OCI-LY7 (cell line): ENCODE results near the gene PGGHG. TPM values are rescaled to one million over a fixed set of nuclear protein-coding genes. Genes with fewer than 3 reads are reported as not detected.

Source experiments
- BruUV-seq: library from RNA; stranded (reverse); fragments of 400-500 nt; replicated peaks from 2 replicates; lab custom pipeline; 2021; lab: Mats Ljungman, UMichigan
- CTCF ChIA-PET: fragments of 300-600 bp; sonication (Branson Sonifier 250); formaldehyde crosslinking; loops from one replicate; lab custom pipeline; 2022; ENCODE audit warnings: antibody characterized with exemption; ENCODE audit not compliant: unreplicated experiment; lab: Charles Lee
- POLR2A ChIA-PET: fragments of 300-600 bp; sonication (Branson Sonifier 250); formaldehyde crosslinking; loops from one replicate; lab custom pipeline; 2022; ENCODE audit warnings: antibody characterized with exemption; lab: Charles Lee
- DNase-seq: peaks from one replicate; pipeline ENCODE4 v3.0.0-alpha.2; 2015; ENCODE audit warnings: low spot score
- H2AFZ ChIP-seq: fragments of 200-600 bp; sonication (generic), shearing (Covaris generic); 2 replicates; pipeline ENCODE4 v1.6.1; 2014; ENCODE audit warnings: mild to moderate bottlenecking, antibody characterized with exemption, low read length, moderate library complexity
- H3K27ac ChIP-seq: fragments of 200-600 bp; sonication (generic); 2 replicates; pipeline ENCODE4 v1.5.1; 2014; ENCODE audit warnings: mixed run types, low read depth, mild to moderate bottlenecking, moderate library complexity, low read length, inconsistent platforms; ENCODE audit not compliant: poor library complexity, severe bottlenecking
- H3K36me3 ChIP-seq: fragments of 200-600 bp; sonication (generic); 2 replicates; pipeline ENCODE4 v1.6.1; 2014; ENCODE audit warnings: mild to moderate bottlenecking, antibody characterized with exemption, low read length, moderate library complexity, mixed read lengths; ENCODE audit not compliant: insufficient read depth
- H3K4me1 ChIP-seq: fragments of 200-600 bp; sonication (generic); 2 replicates; pipeline ENCODE4 v1.5.1; 2014; ENCODE audit warnings: mild to moderate bottlenecking, low read length; ENCODE audit not compliant: insufficient read depth, poor library complexity, severe bottlenecking
- H3K4me2 ChIP-seq: fragments of 200-600 bp; sonication (generic); 2 replicates; pipeline ENCODE4 v1.6.1; 2014; ENCODE audit warnings: mild to moderate bottlenecking, low read length
- H3K4me3 ChIP-seq: fragments of 200-600 bp; sonication (generic); 2 replicates; pipeline ENCODE4 v1.5.1; 2014; ENCODE audit warnings: mild to moderate bottlenecking, low read depth, low read length; ENCODE audit not compliant: poor library complexity, severe bottlenecking
- H3K79me2 ChIP-seq: fragments of 200-600 bp; sonication (generic); 2 replicates; pipeline ENCODE4 v1.6.1; 2016; ENCODE audit warnings: low read depth, mild to moderate bottlenecking, low read length, moderate library complexity, mixed read lengths; ENCODE audit not compliant: insufficient read depth
- H3K9me2 ChIP-seq: fragments of 200-600 bp; sonication (generic); 2 replicates; pipeline ENCODE4 v1.6.1; 2016; ENCODE audit warnings: mild to moderate bottlenecking, low read length, mixed read lengths; ENCODE audit not compliant: insufficient read depth
- H3K9me3 ChIP-seq: fragments of 200-600 bp; sonication (generic); 2 replicates; pipeline ENCODE4 v1.6.1; 2014; ENCODE audit warnings: mild to moderate bottlenecking, mixed run types, low read length, mixed read lengths
- H4K20me1 ChIP-seq: fragments of 200-600 bp; sonication (generic); 2 replicates; pipeline ENCODE4 v1.6.1; 2014; ENCODE audit warnings: mild to moderate bottlenecking, antibody characterized with exemption, low read length, moderate library complexity, mixed read lengths; ENCODE audit not compliant: insufficient read depth
- EZH2phosphoT487 ChIP-seq: fragments of 200-600 bp; sonication (generic); IDR thresholded peaks from 2 replicates; pipeline ENCODE4 v1.6.1; 2018; ENCODE audit warnings: low read depth, borderline replicate concordance, mild to moderate bottlenecking, mixed run types, antibody characterized with exemption, low read length, moderate library complexity, mixed read lengths
- intact Hi-C: fragments of 100-400 bp; cut with micrococcal nuclease; formaldehyde crosslinking; loops from one replicate; pipeline ENCODE4 v1.10.0; 2022; ENCODE audit not compliant: unreplicated experiment
- total RNA-seq, 2 experiments: library from RNA; depleted of rRNA in 1 of 2; stranded (reverse); fragments of >200 nt in 1 of 2; shearing (Covaris generic) in 1 of 2; gene quantifications; 2 replicates each; pipeline ENCODE4 v1.2.3, GENCODE V29; 2014 to 2022
- TF ChIP-seq, protein P1 (sequence below): fragments of 200-600 bp; sonication (generic); conservative IDR thresholded peaks from 2 replicates; pipeline ENCODE4 v1.5.1; 2014; ENCODE audit warnings: mild to moderate bottlenecking, antibody characterized with exemption, low read length, moderate library complexity, mixed read lengths

Gene PGGHG
- total RNA-seq, 2 experiments from 2014 or later = 0.93 to 6.3 TPM

DNA sequence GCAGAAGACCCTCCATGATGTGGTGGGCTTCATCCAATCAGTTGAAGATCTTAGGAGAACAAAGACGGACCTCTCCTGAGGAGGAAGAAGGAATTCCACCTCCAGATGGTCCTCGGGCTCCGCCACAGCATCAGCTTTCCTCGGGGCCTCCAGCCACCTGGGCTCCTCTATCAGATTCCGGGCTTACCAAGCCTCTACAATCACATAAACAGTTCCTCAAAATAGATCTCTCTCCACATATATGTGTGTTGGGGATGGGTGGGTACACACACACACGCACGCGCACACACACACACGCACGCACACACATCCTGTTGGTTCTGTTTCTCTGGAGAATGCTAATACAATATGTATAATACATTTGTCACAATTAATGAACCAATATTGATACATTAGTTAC, 29.5 kb upstream of the PGGHG start:
- Histone ChIP-seq H2AFZ (no peak overlapping the region), H4K20me1 (no peaks in the 10 kb centered on the region), H3K79me2 (no peaks in the 10 kb centered on the region), H3K4me2 (no peak overlapping the region), H3K36me3 (no peaks in the 10 kb centered on the region), H3K4me3 (no peak overlapping the region), H3K9me2 (no peaks in the 10 kb centered on the region), H3K4me1 (peaks cover 35% of the 10 kb centered on the region), H3K9me3 (no peaks in the 10 kb centered on the region), H3K27ac (no peak overlapping the region)
- BruUV-seq = no TSS peak
- TF ChIP-seq EZH2phosphoT487 = no peak
- TF ChIP-seq, protein P1, sequence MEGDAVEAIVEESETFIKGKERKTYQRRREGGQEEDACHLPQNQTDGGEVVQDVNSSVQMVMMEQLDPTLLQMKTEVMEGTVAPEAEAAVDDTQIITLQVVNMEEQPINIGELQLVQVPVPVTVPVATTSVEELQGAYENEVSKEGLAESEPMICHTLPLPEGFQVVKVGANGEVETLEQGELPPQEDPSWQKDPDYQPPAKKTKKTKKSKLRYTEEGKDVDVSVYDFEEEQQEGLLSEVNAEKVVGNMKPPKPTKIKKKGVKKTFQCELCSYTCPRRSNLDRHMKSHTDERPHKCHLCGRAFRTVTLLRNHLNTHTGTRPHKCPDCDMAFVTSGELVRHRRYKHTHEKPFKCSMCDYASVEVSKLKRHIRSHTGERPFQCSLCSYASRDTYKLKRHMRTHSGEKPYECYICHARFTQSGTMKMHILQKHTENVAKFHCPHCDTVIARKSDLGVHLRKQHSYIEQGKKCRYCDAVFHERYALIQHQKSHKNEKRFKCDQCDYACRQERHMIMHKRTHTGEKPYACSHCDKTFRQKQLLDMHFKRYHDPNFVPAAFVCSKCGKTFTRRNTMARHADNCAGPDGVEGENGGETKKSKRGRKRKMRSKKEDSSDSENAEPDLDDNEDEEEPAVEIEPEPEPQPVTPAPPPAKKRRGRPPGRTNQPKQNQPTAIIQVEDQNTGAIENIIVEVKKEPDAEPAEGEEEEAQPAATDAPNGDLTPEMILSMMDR = no peak
- CTCF ChIA-PET = no interaction called here
- POLR2A ChIA-PET = interaction anchor here (0.7 kb wide), 1 partner anchor 16 kb away, joined by 3 read pairs; no protein-coding TSS in a partner anchor
- no peak for DNase-seq
- intact Hi-C loops = loop anchor here (10.0 kb wide), 1 partner anchor 45 kb away; the partner anchor contains the start of gene IFITM2

DNA sequence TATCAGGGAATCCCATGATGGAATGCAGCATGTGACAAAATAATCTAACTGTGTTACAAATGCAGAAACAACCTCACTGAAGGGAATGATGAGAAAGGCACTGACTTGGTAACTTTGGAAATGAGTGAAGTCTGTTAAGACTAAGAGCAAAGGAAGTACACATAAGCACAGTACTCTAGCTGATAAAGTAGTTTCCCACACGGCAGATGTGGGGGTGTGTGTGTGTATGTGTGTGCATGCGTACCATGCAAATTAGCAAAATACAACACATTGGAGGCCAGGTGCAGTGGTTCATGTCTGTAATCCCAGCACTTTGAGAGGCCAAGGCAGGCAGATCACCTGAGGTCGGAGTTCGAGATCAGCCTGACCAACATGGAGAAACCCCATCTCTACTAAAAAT, 27.3 kb upstream of the PGGHG start:
- no peak overlapping the region for H3K4me3 ChIP-seq
- no peaks in the 10 kb centered on the region for H4K20me1 ChIP-seq
- no peaks in the 10 kb centered on the region for H3K9me2 ChIP-seq
- ChIA-PET CTCF (interaction anchor here (0.5 to 1.6 kb wide), 2 partner anchors 11 to 103 kb away, joined by 3 to 7 read pairs; no protein-coding TSS in a partner anchor), POLR2A (interaction anchor here (0.7 to 1.9 kb wide), 3 partner anchors 11 to 91 kb away, joined by 3 to 7 read pairs (median 5); partner anchors contain the start of gene PSMD13)
- intact Hi-C loops = no loop called here
- H3K79me2 ChIP-seq = no peaks in the 10 kb centered on the region
- peak; percentile 86 for DNase-seq
- peaks cover 7% of the 10 kb centered on the region; the same call in 1 of the 2 replicates for H3K9me3 ChIP-seq
- peak overlapping the region; percentile 17 for H3K27ac ChIP-seq
- H2AFZ ChIP-seq = peak overlapping the region; percentile 5; the same call in 1 of the 2 replicates
- H3K36me3 ChIP-seq = no peaks in the 10 kb centered on the region
- BruUV-seq = no TSS peak
- TF ChIP-seq, protein P1 = no peak
- no peak for TF ChIP-seq EZH2phosphoT487
- peaks cover 34% of the 10 kb centered on the region for H3K4me1 ChIP-seq
- H3K4me2 ChIP-seq = peak overlapping the region; percentile 44

DNA sequence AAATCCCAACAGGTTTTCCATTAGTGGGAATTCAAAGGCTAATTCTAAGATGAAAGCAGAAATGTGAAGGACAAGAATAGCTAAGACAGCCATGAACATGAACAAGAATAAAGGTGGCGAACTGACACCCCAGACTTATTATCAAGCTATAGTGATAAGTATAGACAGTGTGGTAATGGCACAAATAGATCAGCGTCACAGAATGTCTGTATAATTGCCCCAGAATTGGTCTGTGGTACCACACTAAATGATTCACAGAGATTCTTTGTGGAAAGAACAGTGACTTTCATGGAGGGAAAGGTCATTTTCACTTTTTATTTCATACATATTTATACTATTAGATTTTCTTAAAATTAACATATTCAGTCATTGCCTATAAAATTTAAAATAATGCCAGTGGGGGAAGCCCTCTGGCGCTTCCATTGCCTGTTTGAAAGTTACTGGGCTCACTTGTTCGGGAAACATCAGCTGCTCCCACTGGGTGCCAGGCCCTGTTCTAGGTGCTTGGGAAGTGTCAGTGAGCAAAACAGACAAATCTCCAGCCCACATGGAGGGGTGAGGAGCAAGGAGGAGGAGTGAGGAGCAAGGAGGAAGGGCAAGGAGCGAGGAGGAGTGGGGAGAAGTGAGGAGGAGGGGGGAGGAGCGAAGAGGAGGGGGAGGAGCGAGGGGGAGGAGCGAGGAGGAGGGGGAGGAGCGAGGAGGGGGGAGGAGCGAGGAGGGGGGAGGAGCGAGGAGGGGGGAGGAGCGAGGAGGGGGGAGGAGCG, 22.1 kb upstream of the PGGHG start:
- Histone ChIP-seq H3K79me2 (no peaks in the 10 kb centered on the region), H3K9me2 (no peaks in the 10 kb centered on the region), H3K4me3 (no peak overlapping the region), H4K20me1 (no peaks in the 10 kb centered on the region), H3K4me2 (no peak overlapping the region), H2AFZ (no peak overlapping the region), H3K36me3 (no peaks in the 10 kb centered on the region), H3K9me3 (peaks cover 7% of the 10 kb centered on the region; the same call in 1 of the 2 replicates), H3K27ac (no peak overlapping the region), H3K4me1 (peaks cover 38% of the 10 kb centered on the region)
- no TSS peak for BruUV-seq
- intact Hi-C loops = no loop called here
- ChIA-PET POLR2A (interaction anchor here (0.5 to 1.9 kb wide), 3 partner anchors 9 to 46 kb away, joined by 3 to 7 read pairs (median 3); no protein-coding TSS in a partner anchor), CTCF (interaction anchor here (0.7 kb wide), 1 partner anchor 86 kb away, joined by 6 read pairs; no protein-coding TSS in a partner anchor)
- TF ChIP-seq, protein P1 = no peak
- peak; percentile 53 for DNase-seq
